GM12878 (cell line): ENCODE data around the gene KIF21B.

Source experiments
- ATF2 ChIP-seq: IDR thresholded peaks from 2 replicates; pipeline ENCODE4 v1.6.1; 2012; ENCODE audit warnings: low read length, inconsistent platforms
- BHLHE40 ChIP-seq, 2 experiments: fragments of 450-650 bp in 1 of 2; IDR thresholded peaks; 2 replicates each; pipeline ENCODE4 v1.6.1; 2011 to 2017; ENCODE audit warnings: low read depth in 2 of 2, borderline replicate concordance in 1 of 2, improper control_type of control experiment in 1 of 2, low read length in 1 of 2, mild to moderate bottlenecking in 1 of 2
- CBX3 ChIP-seq: fragments of 200-600 bp; sonication (generic); IDR thresholded peaks from 2 replicates; pipeline ENCODE4 v1.6.1; 2016; ENCODE audit warnings: low read depth, borderline replicate concordance
- CEBPB ChIP-seq, 2 experiments: fragments of 150-350 bp in 1 of 2; IDR thresholded peaks; 2 replicates each; pipeline ENCODE4 v1.6.1; 2012 to 2014; ENCODE audit warnings: low read depth in 2 of 2, low read length in 2 of 2, borderline replicate concordance in 1 of 2, inconsistent platforms in 1 of 2
- CTCF ChIP-seq, 3 experiments: IDR thresholded peaks in 2 of 3; conservative IDR thresholded peaks in 1 of 3; 2 replicates each; pipeline ENCODE4 v1.5.1; 2011; ENCODE audit warnings: low read depth in 3 of 3, low read length in 3 of 3, mild to moderate bottlenecking in 3 of 3, control low read depth in 2 of 3, moderate library complexity in 2 of 3, inconsistent platforms in 1 of 3, mixed read lengths in 1 of 3; ENCODE audit not compliant: control insufficient read depth in 2 of 3, insufficient read depth in 1 of 3; ENCODE audit errors: extremely low read depth in 1 of 3
- EZH2 ChIP-seq: IDR thresholded peaks from 2 replicates; pipeline ENCODE4 v1.6.1; 2012; ENCODE audit warnings: low read depth, mild to moderate bottlenecking, control low read depth, inconsistent platforms, low read length, borderline replicate concordance; ENCODE audit not compliant: control insufficient read depth
- JUND ChIP-seq: IDR thresholded peaks from 2 replicates; pipeline ENCODE4 v1.6.1; 2012; ENCODE audit warnings: low read depth, mild to moderate bottlenecking, low read length, improper control_type of control experiment, moderate library complexity
- NBN ChIP-seq: fragments of 450-650 bp; IDR thresholded peaks from 2 replicates; pipeline ENCODE4 v1.6.1; 2016
- NKRF ChIP-seq: fragments of 450-650 bp; conservative IDR thresholded peaks from 2 replicates; pipeline ENCODE4 v1.6.1; 2017; ENCODE audit warnings: mild to moderate bottlenecking, moderate library complexity
- POLR2A ChIP-seq: IDR thresholded peaks from 2 replicates; pipeline ENCODE4 v1.6.1; 2011; ENCODE audit warnings: low read depth, mild to moderate bottlenecking, low read length
- REST ChIP-seq: IDR thresholded peaks from 2 replicates; pipeline ENCODE4 v1.6.1; 2012; ENCODE audit warnings: mild to moderate bottlenecking, low read depth, low read length
- RFX5 ChIP-seq: IDR thresholded peaks from 2 replicates; pipeline ENCODE4 v1.6.1; 2011; ENCODE audit warnings: low read depth, low read length, improper control_type of control experiment
- SKIL ChIP-seq: fragments of 450-650 bp; IDR thresholded peaks from 2 replicates; pipeline ENCODE4 v1.6.1; 2017; ENCODE audit warnings: mild to moderate bottlenecking, low read depth, inconsistent platforms; ENCODE audit not compliant: poor library complexity, severe bottlenecking
- USF2 ChIP-seq: IDR thresholded peaks from 2 replicates; pipeline ENCODE4 v1.6.1; 2011; ENCODE audit warnings: low read depth, low read length, improper control_type of control experiment, borderline replicate concordance

GRCh38 chr1:201072149-201072548 lies 48.6 kb upstream of the KIF21B start:
- TF ChIP-seq ATF2 (no peak), USF2 (no peak), POLR2A (no peak), NKRF (no peak), CBX3 (no peak), JUND (no peak), REST (no peak), SKIL (no peak), BHLHE40 (IDR thresholded peaks at IDR 0.05; ENCODE audit: borderline replicate concordance in 1 of 2, low read depth in 2 of 2, low read length in 1 of 2) (no peak), CEBPB (IDR thresholded peaks at IDR 0.05; ENCODE audit: borderline replicate concordance in 1 of 2, low read depth in 2 of 2, low read length in 2 of 2) (no peak), EZH2 (no peak), CTCF (IDR thresholded peaks at IDR 0.05 in 2 of 3, conservative IDR thresholded peaks at IDR 0.05 in 1 of 3; ENCODE audit: control insufficient read depth in 2 of 3, extremely low read depth in 1 of 3, insufficient read depth in 1 of 3, low read depth in 3 of 3, low read length in 3 of 3) (no peak), NBN (no peak), RFX5 (no peak)
